NCI-H345 treated with DMSO at 0.1 percent for 48 hours (cell line): ENCODE data around the gene AGMAT.
A peak's percentile ranks its signal among the peaks of the same experiment; 100 is the strongest.

ENCODE experiments used
- DNase-seq: peaks from one replicate; lab custom pipeline; 2025; ENCODE audit not compliant: unreplicated experiment; lab: John Stamatoyannopoulos, UW

The AGMAT gene, protein sequence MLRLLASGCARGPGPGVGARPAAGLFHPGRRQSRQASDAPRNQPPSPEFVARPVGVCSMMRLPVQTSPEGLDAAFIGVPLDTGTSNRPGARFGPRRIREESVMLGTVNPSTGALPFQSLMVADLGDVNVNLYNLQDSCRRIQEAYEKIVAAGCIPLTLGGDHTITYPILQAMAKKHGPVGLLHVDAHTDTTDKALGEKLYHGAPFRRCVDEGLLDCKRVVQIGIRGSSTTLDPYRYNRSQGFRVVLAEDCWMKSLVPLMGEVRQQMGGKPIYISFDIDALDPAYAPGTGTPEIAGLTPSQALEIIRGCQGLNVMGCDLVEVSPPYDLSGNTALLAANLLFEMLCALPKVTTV

DNA sequence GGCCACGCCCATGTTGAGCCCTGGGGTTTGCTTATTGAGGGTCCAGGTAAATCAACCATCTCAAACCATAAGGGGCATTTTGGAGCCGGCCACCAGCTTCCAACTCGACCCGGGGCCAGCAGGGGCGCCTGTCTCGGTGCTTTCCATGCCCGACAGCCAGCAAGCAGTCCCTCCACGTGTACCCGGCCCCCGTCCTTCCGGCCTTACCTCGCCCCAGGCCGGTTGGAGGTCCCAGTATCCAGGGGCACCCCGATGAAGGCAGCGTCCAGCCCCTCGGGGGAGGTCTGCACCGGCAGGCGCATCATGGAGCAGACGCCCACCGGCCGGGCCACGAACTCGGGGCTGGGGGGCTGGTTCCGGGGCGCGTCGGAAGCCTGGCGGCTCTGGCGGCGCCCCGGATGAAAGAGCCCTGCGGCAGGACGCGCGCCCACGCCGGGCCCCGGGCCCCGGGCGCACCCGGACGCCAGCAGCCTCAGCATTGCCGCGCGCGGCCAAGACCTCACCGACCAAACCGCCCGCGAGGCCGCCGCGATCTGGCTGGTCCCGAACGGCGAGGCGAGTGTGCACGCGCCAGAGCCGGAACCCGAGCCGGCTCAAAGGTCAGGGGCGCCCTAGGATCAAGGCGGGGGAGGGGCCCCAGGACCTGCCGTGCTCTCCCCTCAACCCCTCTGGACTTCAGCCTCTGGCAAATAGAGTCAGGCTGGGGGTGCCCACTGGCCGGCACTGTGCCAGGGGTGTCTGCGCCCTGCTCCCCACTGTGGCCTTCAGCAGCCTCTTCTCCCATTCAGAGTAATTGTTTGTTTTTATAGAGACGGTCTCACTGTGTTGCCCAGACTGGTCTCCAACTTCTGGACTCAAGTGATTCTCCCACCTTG is at the start of gene AGMAT:
Gene AGMAT, minus strand, starts transcription at position 563 of the 875 bp plus-strand sequence. Its CDS starts 84 bp downstream, at position 479.
- DNase-seq, result no peak

GRCh38 chr1:15633756-15634420 is 49.0 kb upstream of the AGMAT start:
- DNase-seq, result no peak

DNA sequence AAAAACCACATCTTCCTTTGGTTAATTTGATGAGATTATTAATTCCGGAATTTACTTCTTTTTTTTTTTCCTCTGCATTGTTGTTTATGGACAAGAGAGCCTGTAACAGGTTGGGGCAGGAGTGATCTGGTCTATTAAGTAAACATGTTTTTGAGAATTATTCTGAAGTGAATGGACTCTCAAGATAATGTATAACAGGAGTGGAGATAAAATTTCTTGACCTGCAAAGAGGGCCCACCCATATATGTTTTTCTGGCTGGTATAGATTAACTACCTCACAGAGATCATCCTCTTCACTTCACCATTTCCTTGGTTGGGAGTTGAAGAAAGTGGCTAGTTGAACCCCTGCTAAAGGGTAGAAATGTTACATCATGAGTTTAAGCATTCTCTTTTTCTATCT is 43.2 kb upstream of the AGMAT start:
- no peak for DNase-seq

DNA sequence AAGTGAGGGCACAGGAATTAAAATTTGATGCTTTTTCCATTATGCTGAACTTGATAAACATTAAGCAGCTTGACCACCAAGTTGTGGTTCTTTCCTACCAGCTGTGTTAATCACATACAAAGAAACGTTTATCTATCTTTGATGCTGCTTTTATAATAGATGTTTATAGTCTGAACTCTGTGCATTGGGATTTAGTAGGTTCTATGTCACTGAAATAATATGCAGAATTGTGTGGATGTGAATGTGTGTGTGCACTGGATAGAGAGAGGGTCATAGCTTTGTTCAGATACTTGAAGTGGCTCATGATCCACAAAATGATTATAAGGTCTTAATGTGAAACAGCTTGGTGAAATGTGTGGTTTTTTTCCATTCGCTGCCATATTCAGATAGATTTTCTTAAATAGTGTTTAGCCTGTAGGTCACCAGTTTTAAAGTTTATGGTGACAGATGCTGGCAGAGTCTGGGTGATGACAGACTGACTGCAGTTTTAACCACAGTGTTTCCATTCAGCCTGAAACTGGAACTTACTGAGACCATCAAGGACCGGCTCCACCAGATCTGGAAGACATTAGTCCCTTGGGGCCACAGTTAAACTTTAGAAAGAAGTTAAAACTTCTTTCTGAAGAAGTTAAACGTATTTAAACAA is 42.6 kb upstream of the AGMAT start:
- no peak for DNase-seq

GRCh38 chr1:15626269-15626950 is 41.6 kb upstream of the AGMAT start:
- no peak for DNase-seq

DNA sequence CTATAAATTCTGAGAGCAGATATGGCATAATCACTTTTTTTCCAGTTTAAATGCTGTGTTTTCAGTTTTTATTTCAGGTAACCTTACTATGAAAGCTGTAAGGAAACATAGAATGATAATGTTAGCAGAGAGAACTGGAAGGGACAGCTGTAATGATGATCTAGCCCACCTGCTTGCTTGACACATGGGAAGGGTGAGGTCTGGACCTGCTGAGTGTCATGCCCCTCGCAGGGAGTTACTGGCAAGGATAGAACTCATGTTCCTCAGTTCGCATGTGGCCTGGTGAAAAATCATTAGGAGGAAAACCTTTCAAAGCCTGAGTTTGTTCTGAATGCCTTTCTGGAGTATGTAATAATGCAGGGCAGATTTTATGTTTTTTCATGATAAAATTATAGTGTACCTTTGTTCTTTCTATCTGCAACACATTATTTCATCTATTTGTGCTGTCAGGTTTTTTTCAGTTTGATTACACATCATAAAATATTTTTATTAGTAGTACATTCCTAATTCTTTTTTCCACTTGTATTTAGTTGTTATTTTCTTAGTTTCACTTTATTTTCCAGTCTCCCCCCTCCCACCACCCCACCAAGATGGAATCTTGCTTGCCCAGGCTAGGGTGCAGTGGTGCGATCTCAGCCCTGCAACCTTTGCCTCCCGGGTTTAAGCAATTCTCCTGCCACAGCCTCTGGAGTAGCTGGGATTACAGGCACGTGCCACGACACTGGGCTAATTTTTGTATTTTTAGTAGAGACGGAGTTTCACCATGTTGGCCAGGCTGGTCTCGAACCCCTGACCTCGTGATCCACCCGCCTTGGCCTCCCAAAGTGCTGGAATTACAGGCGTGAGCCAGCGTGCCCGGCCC is 40.4 kb upstream of the AGMAT start:
- no peak for DNase-seq

DNA sequence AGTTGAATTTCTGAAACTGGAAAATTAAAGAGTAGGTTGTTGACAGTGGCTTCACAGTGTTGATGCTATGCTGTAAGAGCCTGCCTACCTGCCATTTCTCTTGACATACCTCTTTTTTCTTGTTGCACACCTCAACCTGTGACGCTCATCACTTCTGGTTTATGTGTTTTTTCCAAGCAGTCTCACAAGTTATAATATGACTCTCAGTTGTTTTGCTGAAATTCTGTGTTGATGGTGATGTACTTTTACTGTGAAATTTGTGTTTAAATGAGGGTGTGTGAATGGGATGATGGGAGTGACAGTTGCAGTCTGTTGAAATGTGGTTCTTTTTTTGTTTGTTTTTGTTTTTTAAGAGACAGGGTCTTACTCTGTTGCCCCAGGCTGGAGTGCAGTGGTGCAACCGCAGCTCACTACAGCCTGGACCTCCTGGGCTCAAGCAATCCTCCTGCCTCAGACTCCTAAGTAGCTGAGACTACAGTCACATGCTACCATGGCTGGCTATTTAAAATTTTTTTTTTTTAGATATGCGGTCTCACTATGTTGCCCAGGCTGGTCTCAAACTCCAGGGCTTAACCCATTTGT is 39.4 kb upstream of the AGMAT start:
- DNase-seq, result no peak

DNA sequence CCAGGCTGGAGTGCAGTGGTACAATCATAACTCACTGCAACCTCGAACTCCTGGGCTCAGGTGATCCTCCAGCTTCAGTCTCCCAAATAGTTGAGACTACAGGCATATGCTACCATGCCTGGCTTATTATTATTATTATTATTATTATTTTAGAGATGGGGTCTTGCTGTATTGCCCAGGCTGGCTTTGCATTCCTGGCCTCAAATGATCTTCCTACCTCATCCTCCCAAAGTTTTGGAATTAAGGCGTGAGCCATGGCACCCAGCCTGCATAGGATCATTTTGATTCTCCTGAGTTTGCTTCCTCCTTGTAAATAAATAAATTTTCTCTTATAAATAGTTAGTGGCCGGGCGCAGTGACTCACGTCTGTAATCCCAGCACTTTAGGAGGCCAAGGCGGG is 38.6 kb upstream of the AGMAT start:
- DNase-seq, result no peak

GRCh38 chr1:15622712-15623373 is 38.0 kb upstream of the AGMAT start:
- no peak for DNase-seq

DNA sequence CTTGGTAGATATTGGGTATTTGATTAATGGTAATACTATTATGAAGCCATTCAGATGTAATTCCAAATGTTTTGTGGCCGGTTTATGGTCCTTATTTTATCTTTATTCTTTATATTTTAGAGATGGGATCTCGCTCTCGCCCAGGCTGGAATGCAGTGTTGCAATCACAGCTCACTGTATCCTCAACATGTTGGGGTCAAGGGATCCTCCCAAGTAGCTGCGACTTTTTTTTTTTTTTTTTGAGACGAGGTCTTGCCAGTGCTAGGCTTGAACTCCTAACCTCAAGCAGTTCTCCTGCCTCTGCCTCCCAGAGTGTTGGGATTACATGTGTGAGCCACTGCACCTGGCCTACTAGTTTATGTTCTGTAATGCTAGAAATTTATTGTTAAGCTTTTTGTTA is 37.1 kb upstream of the AGMAT start:
- no peak for DNase-seq

DNA sequence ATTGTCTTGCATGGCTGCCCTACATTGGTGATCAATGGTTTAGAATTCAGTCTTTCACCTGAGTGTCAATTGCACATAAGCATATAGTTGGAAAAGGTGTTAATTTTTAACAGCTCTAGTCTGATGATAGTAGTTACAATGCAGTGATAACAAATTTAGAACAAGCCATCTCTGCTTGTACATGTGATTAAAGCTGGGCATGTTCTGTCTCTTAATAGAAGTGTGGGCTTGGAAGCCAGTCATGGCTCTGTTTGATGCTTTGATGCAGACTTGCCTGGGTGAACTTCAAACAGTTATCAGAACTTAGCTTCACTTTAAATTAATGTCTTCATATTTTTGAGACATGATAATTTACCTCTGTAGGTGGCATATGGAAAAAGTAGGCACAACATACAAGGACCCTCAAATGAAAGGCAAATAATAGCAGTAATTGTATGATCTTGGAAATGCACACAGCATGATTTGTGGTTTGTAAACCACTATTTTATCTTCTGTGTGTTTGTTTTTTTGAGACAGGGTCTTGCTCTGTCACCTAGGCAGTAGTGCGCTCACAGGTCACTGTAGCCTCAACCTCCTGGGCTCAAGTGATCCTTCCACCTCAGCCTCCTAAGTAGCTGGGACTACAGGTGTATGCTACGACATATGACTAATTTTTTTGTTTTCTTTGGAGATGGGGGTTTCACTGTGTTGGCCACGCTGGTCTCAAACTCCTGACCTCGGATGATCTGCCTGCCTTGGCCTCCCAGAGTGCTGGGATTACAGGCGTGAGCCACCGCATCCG is 36.2 kb upstream of the AGMAT start:
- DNase-seq, result no peak

DNA sequence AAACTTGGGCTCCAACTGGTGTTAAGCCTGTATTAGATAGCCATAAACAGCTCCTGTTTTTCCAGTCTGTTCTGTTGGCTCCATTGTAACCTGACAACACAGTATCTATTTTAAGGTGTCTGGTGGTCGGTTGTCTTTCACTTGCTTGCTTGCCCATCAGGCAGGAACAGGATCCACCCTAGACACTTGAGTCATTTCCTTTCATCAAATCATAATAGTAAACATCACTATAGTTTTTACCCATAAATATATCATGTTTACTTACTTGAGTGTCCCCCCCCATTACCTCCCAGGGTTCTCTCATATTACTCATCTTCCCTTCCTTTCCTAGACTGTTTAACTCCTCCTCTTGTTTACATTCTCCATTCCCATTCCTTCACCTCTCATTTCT is 35.3 kb upstream of the AGMAT start:
- no peak for DNase-seq

DNA sequence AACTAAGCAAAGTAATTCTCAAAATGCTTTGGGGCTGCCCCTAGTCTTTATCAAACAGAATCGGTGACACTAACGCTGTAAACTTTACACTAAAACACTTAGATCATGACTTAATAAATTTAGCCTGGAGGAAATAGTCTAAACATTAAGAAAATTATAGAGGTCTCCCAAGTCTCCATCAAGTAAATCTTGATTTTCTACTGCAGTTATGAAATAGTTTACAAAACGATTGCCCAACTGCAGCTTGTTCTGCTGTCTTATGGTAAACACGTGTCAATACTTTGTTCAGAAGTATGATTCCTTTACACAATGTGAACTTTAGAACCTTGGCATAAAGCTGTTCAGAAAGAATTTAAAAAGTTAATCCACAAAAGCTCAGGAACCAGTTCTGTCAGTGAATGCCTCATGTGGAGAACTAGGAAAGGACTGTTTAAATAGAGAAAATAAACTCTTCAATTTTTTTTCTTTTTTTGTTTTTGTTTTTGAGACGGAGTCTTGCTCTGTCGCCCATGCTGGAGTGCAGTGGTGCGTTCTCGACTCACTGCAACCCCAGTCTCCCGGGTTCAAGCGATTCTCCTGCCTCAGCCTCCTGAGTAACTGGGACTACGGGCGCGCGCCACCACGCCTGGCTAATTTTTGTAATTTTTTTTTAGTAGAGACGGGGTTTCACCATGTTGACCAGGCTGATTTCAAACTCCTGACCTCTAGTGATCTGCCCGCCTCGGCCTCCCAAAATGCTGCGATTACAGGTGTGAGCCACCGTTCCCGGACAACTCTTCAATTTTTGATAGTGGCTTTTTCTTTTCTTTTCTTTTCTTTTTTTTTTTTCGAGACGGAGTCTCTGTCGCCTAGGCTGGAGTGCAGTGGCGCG is 34.0 kb upstream of the AGMAT start:
- DNase-seq, result no peak

- DNase-seq, result peak; percentile 6
Measured at GRCh38 chr1:15618077-15618654, 33.3 kb upstream of the AGMAT start.

GRCh38 chr1:15617173-15618076 is 32.6 kb upstream of the AGMAT start, which contains the start of gene DDI2:
Gene DDI2 (plus strand): TSS chr1:15617458. CDS start chr1:15617671, 213 bp downstream.
- DNase-seq, result peak; percentile 83
